ENCODE measurements around the gene HDGFL1.

Gene HDGFL1

GRCh38 chr6:22569281-22570184 lies at the start of gene HDGFL1:
Gene HDGFL1 (plus strand): TSS chr6:22569566. CDS start chr6:22569576, 10 bp downstream.
- DNase-seq, result no peak

- no peak for DNase-seq
Measured at GRCh38 chr6:22521035-22521434, 48.3 kb upstream of the HDGFL1 start.

DNA sequence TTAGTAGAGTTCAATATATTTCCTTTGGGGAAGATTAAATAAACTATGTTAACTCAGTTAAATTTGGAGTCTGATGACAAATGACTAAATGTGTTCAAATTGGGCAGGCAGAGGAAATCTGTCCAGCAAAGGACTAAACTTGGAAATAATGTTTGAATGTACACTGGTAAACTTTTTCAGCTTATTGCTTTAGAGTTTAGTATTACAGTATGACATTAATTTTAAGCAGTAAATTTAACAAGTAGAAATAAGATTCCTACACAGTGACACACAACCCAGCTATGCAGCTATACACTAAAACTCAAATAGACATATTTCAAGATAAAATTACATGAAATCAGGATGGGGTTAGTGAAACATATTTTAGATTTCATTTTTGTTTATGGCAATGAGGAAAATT lies 42.6 kb upstream of the HDGFL1 start:
- no peak for DNase-seq

DNA sequence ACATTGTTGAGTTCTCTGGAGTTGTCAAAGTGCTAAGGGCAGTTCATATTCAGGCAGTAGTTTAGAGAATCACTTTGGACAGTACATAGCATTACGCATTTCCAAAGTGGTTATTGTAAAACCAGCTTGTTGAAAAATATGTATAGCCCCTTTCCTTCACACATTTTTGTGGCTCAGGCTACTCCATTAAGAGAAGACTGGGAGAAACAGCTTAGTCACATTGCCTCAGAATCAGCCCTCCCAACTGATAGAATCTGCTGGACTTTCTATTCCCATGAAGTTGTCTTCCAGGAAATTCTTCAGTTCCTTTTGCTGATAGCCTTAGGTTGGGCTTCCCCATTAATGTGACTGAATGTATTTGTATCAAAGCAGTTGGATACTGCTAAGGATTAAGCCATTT lies 39.5 kb upstream of the HDGFL1 start:
- no peak for DNase-seq

DNA sequence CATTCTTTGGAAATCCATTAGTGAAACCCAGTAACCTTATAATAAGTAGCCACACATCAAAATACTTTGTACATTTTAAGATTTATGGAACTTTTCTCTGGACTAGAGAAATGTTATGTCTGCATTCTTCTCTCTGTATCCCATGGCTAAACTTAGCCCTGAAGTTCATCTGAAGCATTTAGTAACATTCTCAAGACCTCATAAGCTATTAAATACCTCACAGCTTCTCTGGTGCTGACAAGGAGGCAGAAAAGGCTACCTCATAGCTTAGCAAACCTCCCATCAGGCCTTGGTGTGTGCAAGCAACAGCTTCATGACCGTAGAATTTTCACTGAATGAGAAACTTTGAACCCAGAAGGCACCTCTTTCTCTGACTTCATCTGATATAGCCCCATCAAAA lies 38.9 kb upstream of the HDGFL1 start:
- no peak for DNase-seq

DNA sequence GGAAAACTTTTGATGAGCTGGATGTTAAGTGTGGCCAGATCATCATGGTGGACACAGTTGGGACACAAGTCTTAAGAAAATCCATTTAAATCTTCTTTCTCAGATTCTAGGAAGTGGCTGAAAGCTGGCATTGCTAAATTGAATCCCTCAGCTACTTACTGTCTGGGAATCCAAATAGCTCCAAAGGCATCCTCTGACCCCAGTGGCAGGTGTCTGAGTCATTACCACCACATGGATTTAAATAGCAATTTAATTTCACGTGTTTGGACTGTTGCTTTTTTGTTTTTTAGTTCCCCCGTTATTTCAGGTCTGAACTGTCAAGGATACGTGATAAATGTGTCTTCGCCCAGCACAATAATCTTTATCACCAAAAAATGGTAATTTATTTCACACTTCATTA lies 33.2 kb upstream of the HDGFL1 start:
- no peak for DNase-seq

GRCh38 chr6:22544476-22544875 lies 24.9 kb upstream of the HDGFL1 start:
- DNase-seq, result no peak

GRCh38 chr6:22545051-22545450 lies 24.3 kb upstream of the HDGFL1 start:
- DNase-seq, result no peak

GRCh38 chr6:22546236-22546635 lies 23.1 kb upstream of the HDGFL1 start:
- DNase-seq, result no peak

GRCh38 chr6:22550971-22551670 lies 18.2 kb upstream of the HDGFL1 start:
- DNase-seq, result no peak

GRCh38 chr6:22556266-22556665 lies 13.1 kb upstream of the HDGFL1 start:
- no peak for DNase-seq

DNA sequence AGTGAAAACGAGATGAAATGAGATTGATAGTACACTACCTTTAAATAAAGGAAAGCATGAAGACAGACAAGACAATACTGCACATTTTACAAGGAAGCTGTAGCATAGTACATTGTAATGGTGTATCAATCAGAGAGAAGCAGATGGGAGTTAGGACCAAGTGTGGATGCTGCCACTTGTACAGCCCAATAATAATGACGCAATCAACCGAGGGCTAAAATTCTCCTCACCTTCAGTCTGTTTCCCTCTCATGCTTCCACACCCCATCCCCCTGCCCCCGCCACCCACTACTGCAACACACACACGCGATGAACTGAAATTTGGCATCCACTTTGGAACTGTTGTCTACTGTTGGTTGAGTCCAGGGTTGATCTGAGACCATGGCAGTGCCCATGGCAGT lies 12.4 kb upstream of the HDGFL1 start:
- no peak for DNase-seq

GRCh38 chr6:22558288-22558882 lies 11.0 kb upstream of the HDGFL1 start:
- no peak for DNase-seq

DNA sequence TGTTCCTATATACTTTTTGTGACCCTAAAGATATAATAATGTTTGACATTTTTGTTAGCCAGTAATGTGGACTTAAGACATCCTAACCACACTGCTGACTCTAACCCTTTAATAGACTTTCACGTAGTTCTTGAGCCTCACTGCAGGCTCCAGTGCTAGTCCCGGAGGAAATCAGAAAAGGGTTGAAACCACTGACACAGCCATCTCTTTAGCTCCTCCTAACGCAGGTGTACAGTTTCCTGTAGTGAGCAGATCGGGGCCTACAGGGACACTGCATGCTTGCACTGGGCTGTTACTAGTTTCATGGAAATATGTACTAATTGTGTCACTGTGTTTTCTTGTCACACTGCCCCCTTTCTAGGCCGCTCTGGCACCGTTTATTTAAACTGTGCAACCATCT lies 512 bp upstream of the HDGFL1 start:
- DNase-seq, result no peak

GRCh38 chr6:22570185-22570551 lies 802 bp downstream of the HDGFL1 start:
- DNase-seq, result no peak

GRCh38 chr6:22575190-22575589 lies 5.8 kb downstream of the HDGFL1 start:
- no peak for DNase-seq

- no peak for DNase-seq
Measured at GRCh38 chr6:22579439-22579838, 10.1 kb downstream of the HDGFL1 start.

GRCh38 chr6:22580337-22580736 lies 11.0 kb downstream of the HDGFL1 start:
- DNase-seq, result no peak

- no peak for DNase-seq
Measured at GRCh38 chr6:22582417-22583205, 13.2 kb downstream of the HDGFL1 start.

GRCh38 chr6:22583230-22583629 lies 13.9 kb downstream of the HDGFL1 start:
- DNase-seq, result no peak

- no peak for DNase-seq
Measured at GRCh38 chr6:22583927-22584326, 14.6 kb downstream of the HDGFL1 start.

DNA sequence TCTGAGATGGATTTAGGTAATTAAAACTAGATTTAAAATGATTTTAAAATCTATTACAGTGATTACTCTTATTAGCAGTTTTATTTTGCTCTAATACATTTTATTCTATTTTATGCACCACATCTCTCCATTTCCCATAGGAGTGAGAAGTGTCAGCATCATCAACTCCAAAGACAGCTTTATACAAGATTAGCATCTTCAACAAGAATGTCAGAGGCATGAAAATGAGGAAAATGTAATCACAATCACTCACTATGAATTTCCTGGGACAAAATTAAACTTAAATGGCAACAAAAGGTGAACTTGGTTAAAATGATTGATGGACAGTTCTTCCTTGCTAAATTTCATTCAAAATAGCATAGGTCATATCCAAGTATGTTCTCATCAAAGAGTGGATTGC lies 19.8 kb downstream of the HDGFL1 start:
- no peak for DNase-seq

- no peak for DNase-seq
Measured at GRCh38 chr6:22590423-22590822, 21.1 kb downstream of the HDGFL1 start.
